Osteocyte (in vitro differentiated cells): Measurements from ENCODE around the gene CATSPERZ. TPM values are rescaled to one million over a fixed set of nuclear protein-coding genes. Genes with fewer than 3 reads are reported as not detected.
A peak's percentile ranks its signal among the peaks of the same experiment; 100 is the strongest.

ENCODE experiments used
- DNase-seq: peaks from one replicate; pipeline ENCODE4 v3.0.0; 2021; ENCODE audit warnings: mixed read lengths; ENCODE audit not compliant: unreplicated experiment; ENCODE audit errors: extremely low spot score
- H3K27ac Mint-ChIP-seq: one replicate; pipeline ENCODE4 v1.8.0; 2021; ENCODE audit warnings: mild to moderate bottlenecking, mixed read lengths; ENCODE audit not compliant: unreplicated experiment
- H3K27me3 Mint-ChIP-seq: one replicate; pipeline ENCODE4 v1.8.0; 2021; ENCODE audit warnings: mixed read lengths; ENCODE audit not compliant: unreplicated experiment
- H3K36me3 Mint-ChIP-seq: one replicate; pipeline ENCODE4 v1.8.0; 2021; ENCODE audit warnings: mixed read lengths; ENCODE audit not compliant: unreplicated experiment
- H3K4me1 Mint-ChIP-seq: one replicate; pipeline ENCODE4 v1.8.0; 2021; ENCODE audit warnings: mixed read lengths; ENCODE audit not compliant: unreplicated experiment
- H3K4me3 Mint-ChIP-seq: one replicate; pipeline ENCODE4 v1.8.0; 2021; ENCODE audit warnings: mild to moderate bottlenecking, moderate library complexity, mixed read lengths; ENCODE audit not compliant: unreplicated experiment
- H3K9me3 Mint-ChIP-seq: one replicate; pipeline ENCODE4 v1.8.0; 2021; ENCODE audit warnings: mixed read lengths; ENCODE audit not compliant: unreplicated experiment
- total RNA-seq: library from RNA; stranded (reverse); gene quantifications from 2 replicates; pipeline ENCODE4 v1.2.1, GENCODE V29; 2021
- TF ChIP-seq, protein P1 (sequence below): fragments of 200-600 bp; sonication (generic); IDR thresholded peaks from 2 replicates; pipeline ENCODE4 v1.5.0; 2021; ENCODE audit warnings: antibody characterized with exemption, mild to moderate bottlenecking, moderate library complexity

The CATSPERZ gene
- total RNA-seq, 1 donor from 2014 or later, result not detected

GRCh38 chr11:64275031-64275800 is 24.9 kb upstream of the CATSPERZ start:
- Mint-ChIP-seq H3K36me3 (peaks cover 8% of the 10 kb centered on the region), H3K4me1 (peaks cover 21% of the 10 kb centered on the region), H3K27ac (peak overlapping the region; percentile 54), H3K27me3 (no peaks in the 10 kb centered on the region), H3K9me3 (no peaks in the 10 kb centered on the region), H3K4me3 (no peak overlapping the region)
- DNase-seq, result no peak
- TF ChIP-seq, protein P1, sequence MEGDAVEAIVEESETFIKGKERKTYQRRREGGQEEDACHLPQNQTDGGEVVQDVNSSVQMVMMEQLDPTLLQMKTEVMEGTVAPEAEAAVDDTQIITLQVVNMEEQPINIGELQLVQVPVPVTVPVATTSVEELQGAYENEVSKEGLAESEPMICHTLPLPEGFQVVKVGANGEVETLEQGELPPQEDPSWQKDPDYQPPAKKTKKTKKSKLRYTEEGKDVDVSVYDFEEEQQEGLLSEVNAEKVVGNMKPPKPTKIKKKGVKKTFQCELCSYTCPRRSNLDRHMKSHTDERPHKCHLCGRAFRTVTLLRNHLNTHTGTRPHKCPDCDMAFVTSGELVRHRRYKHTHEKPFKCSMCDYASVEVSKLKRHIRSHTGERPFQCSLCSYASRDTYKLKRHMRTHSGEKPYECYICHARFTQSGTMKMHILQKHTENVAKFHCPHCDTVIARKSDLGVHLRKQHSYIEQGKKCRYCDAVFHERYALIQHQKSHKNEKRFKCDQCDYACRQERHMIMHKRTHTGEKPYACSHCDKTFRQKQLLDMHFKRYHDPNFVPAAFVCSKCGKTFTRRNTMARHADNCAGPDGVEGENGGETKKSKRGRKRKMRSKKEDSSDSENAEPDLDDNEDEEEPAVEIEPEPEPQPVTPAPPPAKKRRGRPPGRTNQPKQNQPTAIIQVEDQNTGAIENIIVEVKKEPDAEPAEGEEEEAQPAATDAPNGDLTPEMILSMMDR, result no peak

DNA sequence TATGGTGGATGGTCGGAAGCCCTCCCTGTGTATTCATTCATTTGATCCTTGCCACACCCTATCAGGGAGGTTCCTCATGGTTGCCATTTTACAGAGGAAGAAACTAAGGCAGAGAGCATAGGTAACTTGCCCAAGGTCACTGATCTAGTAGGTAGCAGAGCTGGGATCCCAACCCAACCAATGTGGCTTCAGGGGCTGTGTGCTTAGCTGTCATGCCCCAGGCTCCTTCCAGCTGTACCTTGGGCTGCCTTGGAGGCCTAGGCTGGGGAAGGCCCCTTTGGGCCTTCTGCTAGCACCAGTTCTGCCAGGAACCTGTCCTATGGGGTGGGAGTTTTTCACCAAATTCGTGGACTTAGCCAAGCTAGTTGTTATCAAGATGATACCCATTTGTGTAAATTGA is 24.3 kb upstream of the CATSPERZ start:
- DNase-seq, result no peak
- peaks cover 21% of the 10 kb centered on the region for H3K4me1 Mint-ChIP-seq
- no peaks in the 10 kb centered on the region for H3K9me3 Mint-ChIP-seq
- H3K27me3 Mint-ChIP-seq, result no peaks in the 10 kb centered on the region
- H3K27ac Mint-ChIP-seq, result peak overlapping the region; percentile 54
- peaks cover 8% of the 10 kb centered on the region for H3K36me3 Mint-ChIP-seq
- H3K4me3 Mint-ChIP-seq, result no peak overlapping the region
- TF ChIP-seq, protein P1, result no peak

GRCh38 chr11:64276653-64277431 is 23.3 kb upstream of the CATSPERZ start:
- DNase-seq, result peak; percentile 91
- peaks cover 11% of the 10 kb centered on the region for H3K36me3 Mint-ChIP-seq

GRCh38 chr11:64278576-64279190 is 21.5 kb upstream of the CATSPERZ start:
- Mint-ChIP-seq H3K9me3 (no peaks in the 10 kb centered on the region), H3K36me3 (peaks cover 17% of the 10 kb centered on the region), H3K27ac (no peak overlapping the region), H3K4me3 (no peak overlapping the region), H3K4me1 (peaks cover 21% of the 10 kb centered on the region), H3K27me3 (no peaks in the 10 kb centered on the region)
- no peak for DNase-seq
- TF ChIP-seq, protein P1, result no peak

More at GRCh38 chr11:64276653-64277431, 23.3 kb upstream of the CATSPERZ start:
- Mint-ChIP-seq H3K27me3 (no peaks in the 10 kb centered on the region), H3K4me3 (no peak overlapping the region), H3K4me1 (peaks cover 19% of the 10 kb centered on the region), H3K27ac (peak overlapping the region; percentile 87), H3K9me3 (no peaks in the 10 kb centered on the region)
- TF ChIP-seq, protein P1, result no peak
